Neural cell (in vitro differentiated cells): ENCODE results near the gene RYR2. TPM values are rescaled to one million over a fixed set of nuclear protein-coding genes. Genes with fewer than 3 reads are reported as not detected.

Source experiments
- H2AFZ ChIP-seq: fragments of 200-600, 300-800 bp; sonication (generic), shearing (Covaris generic); 2 replicates; pipeline ENCODE4 v1.6.0; 2014; ENCODE audit warnings: low read depth, mild to moderate bottlenecking, antibody characterized with exemption, low read length, moderate library complexity
- H3F3A ChIP-seq: fragments of 200-600 bp; shearing (Covaris generic); 2 replicates; pipeline ENCODE4 v1.6.1; 2016; ENCODE audit warnings: mild to moderate bottlenecking, moderate library complexity, mixed read lengths, antibody characterized with exemption, low read length; ENCODE audit not compliant: insufficient read depth, poor library complexity, severe bottlenecking
- H3K27ac ChIP-seq: fragments of 200-600, 300-800 bp; sonication (generic), shearing (Covaris generic); 2 replicates; pipeline ENCODE4 v1.5.1; 2014; ENCODE audit warnings: mild to moderate bottlenecking, low read length, moderate library complexity
- H3K27me3 ChIP-seq: fragments of 300-800, 200-600 bp; sonication (generic), shearing (Covaris generic); 2 replicates; pipeline ENCODE4 v1.6.0; 2014; ENCODE audit warnings: mild to moderate bottlenecking, low read depth, low read length, moderate library complexity; ENCODE audit not compliant: insufficient read depth
- H3K36me3 ChIP-seq: fragments of 300-800, 200-600 bp; sonication (generic), shearing (Covaris generic); 2 replicates; pipeline ENCODE4 v1.5.1; 2014; ENCODE audit warnings: mild to moderate bottlenecking, antibody characterized with exemption, low read length, moderate library complexity; ENCODE audit not compliant: insufficient read depth
- H3K4me2 ChIP-seq: fragments of 300-800, 200-600 bp; sonication (generic), shearing (Covaris generic); 2 replicates; pipeline ENCODE4 v1.6.0; 2014; ENCODE audit warnings: mild to moderate bottlenecking, low read length
- H3K4me3 ChIP-seq: fragments of 300-800, 200-600 bp; sonication (generic), shearing (Covaris generic); 2 replicates; pipeline ENCODE4 v1.5.1; 2014; ENCODE audit warnings: mild to moderate bottlenecking, low read length, moderate library complexity
- H3K79me2 ChIP-seq: fragments of 200-600 bp; shearing (Covaris generic); replicated peaks from 2 replicates; pipeline ENCODE4 v1.6.0; 2014; ENCODE audit warnings: mild to moderate bottlenecking, low read length, moderate library complexity; ENCODE audit not compliant: insufficient read depth
- H3K9ac ChIP-seq: fragments of 300-800, 200-600 bp; sonication (generic), shearing (Covaris generic); 2 replicates; pipeline ENCODE4 v1.6.1; 2016; ENCODE audit warnings: mild to moderate bottlenecking, low read length, mixed read lengths
- H3K9me2 ChIP-seq: fragments of 200-600 bp; shearing (Covaris generic); 2 replicates; pipeline ENCODE4 v1.6.1; 2016; ENCODE audit warnings: mild to moderate bottlenecking, low read length, mixed read lengths; ENCODE audit not compliant: insufficient read depth
- H3K9me3 ChIP-seq: fragments of 200-600, 300-800 bp; sonication (generic), shearing (Covaris generic); 2 replicates; pipeline ENCODE4 v1.6.1; 2016; ENCODE audit warnings: mild to moderate bottlenecking, mixed run types, low read length, moderate library complexity, mixed read lengths
- H4K20me1 ChIP-seq: fragments of 200-600 bp; shearing (Covaris generic); 2 replicates; pipeline ENCODE4 v1.6.1; 2016; ENCODE audit warnings: mild to moderate bottlenecking, mixed run types; ENCODE audit not compliant: insufficient read depth
- CTCF ChIP-seq: fragments of 450-650 bp; IDR thresholded peaks from 2 replicates; pipeline ENCODE4 v1.5.1; 2014; ENCODE audit warnings: antibody characterized with exemption, mild to moderate bottlenecking, moderate library complexity; ENCODE audit not compliant: poor library complexity, severe bottlenecking
- EP300 ChIP-seq: fragments of 450-650 bp; conservative IDR thresholded peaks from 2 replicates; pipeline ENCODE4 v1.6.1; 2014; ENCODE audit warnings: antibody characterized with exemption, mild to moderate bottlenecking, moderate library complexity; ENCODE audit not compliant: poor library complexity, severe bottlenecking
- EZH2 ChIP-seq: fragments of 200-600, 300-800 bp; shearing (Covaris generic), sonication (generic); IDR thresholded peaks from 2 replicates; pipeline ENCODE4 v1.6.1; 2014; ENCODE audit warnings: antibody characterized with exemption, low read length, borderline replicate concordance, mild to moderate bottlenecking; ENCODE audit not compliant: insufficient read depth, poor library complexity, severe bottlenecking
- MXI1 ChIP-seq: fragments of 450-650 bp; conservative IDR thresholded peaks from 2 replicates; pipeline ENCODE4 v1.6.1; 2014; ENCODE audit warnings: antibody characterized with exemption, mild to moderate bottlenecking; ENCODE audit not compliant: poor library complexity, severe bottlenecking
- RAD21 ChIP-seq: fragments of 450-650 bp; conservative IDR thresholded peaks from 2 replicates; pipeline ENCODE4 v1.6.1; 2014; ENCODE audit warnings: antibody characterized with exemption, mild to moderate bottlenecking, moderate library complexity
- REST ChIP-seq: IDR thresholded peaks from 2 replicates; pipeline ENCODE4 v1.6.1; 2012; ENCODE audit warnings: borderline replicate concordance
- polyA plus RNA-seq: library from polyadenylated mRNA; depleted of rRNA; stranded (reverse); fragments of >200 nt; gene quantifications from 2 replicates; pipeline ENCODE4 v1.2.3, GENCODE V29; 2014

RYR2 gene
- polyA plus RNA-seq, 1 donor from 2014 or later = 3.8 TPM

- no peaks in the 10 kb centered on the region for H3K36me3 ChIP-seq
- H4K20me1 ChIP-seq = no peaks in the 10 kb centered on the region
- H3K27me3 ChIP-seq = no peaks in the 10 kb centered on the region
- H3K9me3 ChIP-seq = no peaks in the 10 kb centered on the region
- no peak overlapping the region for H3K9ac ChIP-seq
- no peaks in the 10 kb centered on the region for H3K9me2 ChIP-seq
- H3K27ac ChIP-seq = no peak overlapping the region
- no peaks in the 10 kb centered on the region for H3K79me2 ChIP-seq
- H3K4me2 ChIP-seq = no peak overlapping the region
- no peak overlapping the region for H3K4me3 ChIP-seq
- TF ChIP-seq REST (no peak), CTCF (peak; percentile 31), RAD21 (no peak)
- no peaks in the 10 kb centered on the region for H3F3A ChIP-seq
- H2AFZ ChIP-seq = no peak overlapping the region
Measured at GRCh38 chr1:237799762-237800474, 757.9 kb downstream of the RYR2 start.

GRCh38 chr1:237804516-237804915 is 762.5 kb downstream of the RYR2 start:
- Histone ChIP-seq H3K36me3 (no peaks in the 10 kb centered on the region), H3K27me3 (no peaks in the 10 kb centered on the region), H3K4me2 (no peak overlapping the region), H2AFZ (no peak overlapping the region), H3K9me3 (no peaks in the 10 kb centered on the region), H3K4me3 (no peak overlapping the region), H3K9ac (no peak overlapping the region), H3F3A (no peaks in the 10 kb centered on the region), H3K9me2 (no peaks in the 10 kb centered on the region), H3K27ac (no peak overlapping the region), H3K79me2 (no peaks in the 10 kb centered on the region), H4K20me1 (no peaks in the 10 kb centered on the region)
- TF ChIP-seq REST = no peak
- TF ChIP-seq EZH2 = no peak
- no peak for TF ChIP-seq CTCF
- no peak for TF ChIP-seq MXI1
- TF ChIP-seq EP300 = no peak
